ENCODE measurements around the gene BTF3.
"Not testable (repeated sequence)": the region's sequence is repeated elsewhere in the genome, so short reads cannot be mapped to it uniquely, and the experiment has no call there.

Gene BTF3

GRCh38 chr5:73486119-73486899, 11.9 kb upstream of the BTF3 start:
- no peak for DNase-seq

- DNase-seq = not testable (repeated sequence)
Measured at GRCh38 chr5:73487257-73487656, 11.0 kb upstream of the BTF3 start.

GRCh38 chr5:73487815-73488214, 10.4 kb upstream of the BTF3 start:
- no peak for DNase-seq

- no peak for DNase-seq
Measured at GRCh38 chr5:73488806-73489205, 9.4 kb upstream of the BTF3 start.

GRCh38 chr5:73490088-73490487, 8.2 kb upstream of the BTF3 start:
- no peak for DNase-seq

- no peak for DNase-seq
Measured at GRCh38 chr5:73491155-73491554, 7.1 kb upstream of the BTF3 start.

GRCh38 chr5:73493421-73493820, 4.8 kb upstream of the BTF3 start:
- no peak for DNase-seq

- no peak for DNase-seq
Measured at GRCh38 chr5:73494721-73495120, 3.5 kb upstream of the BTF3 start.

GRCh38 chr5:73495772-73496335, 2.4 kb upstream of the BTF3 start:
- no peak for DNase-seq

- no peak for DNase-seq
Measured at GRCh38 chr5:73496984-73497457, 1.2 kb upstream of the BTF3 start.

- peak; percentile 3 for DNase-seq
Measured at GRCh38 chr5:73497497-73498056, 665 bp upstream of the BTF3 start.

- no peak for DNase-seq
Measured at GRCh38 chr5:73499187-73499586, 945 bp downstream of the BTF3 start.

- no peak for DNase-seq
Measured at GRCh38 chr5:73499756-73500155, 1.5 kb downstream of the BTF3 start.

- no peak for DNase-seq
Measured at GRCh38 chr5:73501406-73501805, 3.2 kb downstream of the BTF3 start.

- no peak for DNase-seq
Measured at GRCh38 chr5:73506459-73506955, 8.3 kb downstream of the BTF3 start.

- DNase-seq = no peak
Measured at GRCh38 chr5:73507062-73507461, 8.8 kb downstream of the BTF3 start.

- not testable (repeated sequence) for DNase-seq
Measured at GRCh38 chr5:73508521-73508920, 10.3 kb downstream of the BTF3 start.

GRCh38 chr5:73513996-73514395, 15.8 kb downstream of the BTF3 start:
- DNase-seq = no peak

- DNase-seq = no peak
Measured at GRCh38 chr5:73514418-73514817, 16.2 kb downstream of the BTF3 start.

- DNase-seq = no peak
Measured at GRCh38 chr5:73515232-73515631, 17.0 kb downstream of the BTF3 start.

- DNase-seq = peak; percentile 71
Measured at GRCh38 chr5:73519531-73520283, 21.5 kb downstream of the BTF3 start.

GRCh38 chr5:73522989-73523388, 24.7 kb downstream of the BTF3 start:
- DNase-seq = no peak

- DNase-seq = no peak
Measured at GRCh38 chr5:73523861-73524260, 25.6 kb downstream of the BTF3 start.

All from CD4-positive, alpha-beta T cell treated with Interleukin-17A for 4 hours (primary cell).